Mammary epithelial cell (primary cell): ENCODE results near the gene SLC25A13.

Source experiments
- CTCF ChIP-seq, 2 donors: IDR thresholded peaks in 1 of 2; conservative IDR thresholded peaks in 1 of 2; 2 replicates each; pipeline ENCODE4 v1.5.1; 2011 to 2012; ENCODE audit warnings: inconsistent platforms in 2 of 2, low read length in 2 of 2, mild to moderate bottlenecking in 2 of 2, control low read depth in 1 of 2, low read depth in 1 of 2; ENCODE audit not compliant: insufficient read depth in 1 of 2; ENCODE audit errors: extremely low read depth in 1 of 2
- EZH2 ChIP-seq: IDR thresholded peaks from 2 replicates; pipeline ENCODE4 v1.6.1; 2012; ENCODE audit warnings: low read length, inconsistent platforms, borderline replicate concordance

DNA sequence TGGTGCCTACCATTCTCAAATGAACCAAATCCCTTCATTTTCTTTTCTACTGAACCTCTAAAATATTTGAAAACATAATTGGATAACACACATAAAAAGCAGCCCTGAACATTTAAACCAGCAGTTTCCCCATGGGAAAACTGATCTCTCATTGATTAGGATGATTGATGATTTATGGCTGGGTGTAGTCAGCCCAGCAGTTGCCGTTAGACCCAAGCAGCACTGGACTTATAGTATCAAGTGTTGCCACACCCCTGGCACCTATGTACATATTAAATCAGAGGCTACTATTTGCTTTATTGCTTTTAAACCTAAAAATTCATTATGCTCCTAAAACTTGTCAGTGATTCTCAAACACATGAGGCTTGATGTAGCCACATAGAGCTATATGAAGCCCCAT is 20.2 kb upstream of the SLC25A13 start:
- TF ChIP-seq CTCF (conservative IDR thresholded peaks at IDR 0.05 in 1 of 2, IDR thresholded peaks at IDR 0.05 in 1 of 2; ENCODE audit: extremely low read depth in 1 of 2, insufficient read depth in 1 of 2, low read depth in 1 of 2, low read length in 2 of 2) (no peak), EZH2 (no peak)
